GM12872 (cell line): ENCODE results near the gene ARFIP1.

Experiments
- CTCF ChIP-seq: IDR thresholded peaks from 3 replicates; pipeline ENCODE4 v1.5.1; 2011; ENCODE audit warnings: low read depth, mild to moderate bottlenecking, low read length, moderate library complexity; ENCODE audit not compliant: insufficient read depth

ARFIP1 gene

DNA sequence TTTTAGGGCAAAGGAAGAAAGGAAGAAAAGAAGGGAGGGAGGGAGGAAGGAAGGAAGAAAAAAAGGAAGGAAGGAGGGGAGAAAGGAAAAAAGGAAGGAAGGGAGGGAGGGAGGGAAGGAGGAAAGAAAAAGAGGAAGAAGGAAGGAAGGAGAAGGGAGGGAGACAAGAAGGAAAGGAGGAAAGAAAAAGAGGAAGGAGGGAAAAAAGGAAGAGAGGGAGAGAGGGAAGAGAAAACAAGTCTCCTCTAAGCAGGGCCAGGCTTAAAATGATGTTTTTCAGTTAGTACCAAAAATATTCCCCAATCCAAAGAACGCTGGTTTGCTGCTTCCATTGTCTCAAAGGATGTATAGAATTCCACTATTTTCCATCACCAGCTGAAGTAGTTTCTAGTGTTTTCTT lies 2.3 kb upstream of the ARFIP1 start:
- no peak for TF ChIP-seq CTCF

- TF ChIP-seq CTCF, result no peak
Observed at GRCh38 chr4:152778656-152779512, 870 bp upstream of the ARFIP1 start.

- no peak for TF ChIP-seq CTCF
Observed at GRCh38 chr4:152780267-152780778, 569 bp downstream of the ARFIP1 start.

DNA sequence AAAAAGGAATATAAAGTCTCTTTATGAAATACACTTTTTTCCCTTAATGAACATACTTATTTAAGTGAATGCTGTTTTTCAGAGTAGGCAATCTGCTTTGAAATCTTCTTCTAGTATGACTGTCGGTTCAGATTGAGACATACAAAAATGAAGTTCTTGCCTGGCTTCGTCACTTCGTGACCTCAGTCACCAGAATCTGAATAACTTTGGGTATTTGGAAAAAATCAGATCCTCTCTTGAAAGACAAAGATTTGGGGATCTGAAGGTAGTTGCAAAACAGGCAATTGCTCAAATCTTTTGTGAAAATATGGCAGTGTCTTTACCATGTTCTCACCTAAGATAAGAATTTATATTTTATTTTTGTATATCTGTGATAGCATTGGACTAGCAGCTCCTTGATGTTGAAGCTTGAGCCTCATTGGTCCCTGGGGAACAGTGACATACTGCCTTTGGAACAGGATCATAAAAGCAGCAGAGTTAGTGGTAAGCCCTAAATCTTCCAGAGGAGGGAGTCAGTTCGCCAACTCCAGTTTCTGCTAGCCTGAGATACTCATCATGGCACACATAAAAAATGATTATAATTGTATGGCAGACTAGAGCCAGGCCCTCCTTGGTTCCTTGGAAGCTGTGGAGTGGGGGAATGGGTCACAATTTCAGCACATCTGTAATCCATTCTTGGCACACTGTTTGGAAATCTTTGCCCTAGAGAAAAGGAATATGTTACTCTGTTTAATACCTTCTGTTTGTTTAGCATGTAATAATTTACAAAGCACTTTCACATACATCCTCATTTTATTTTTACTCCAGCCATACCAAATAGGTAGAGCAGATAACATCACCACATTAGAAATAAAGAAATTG lies 5.0 kb downstream of the ARFIP1 start:
- no peak for TF ChIP-seq CTCF

DNA sequence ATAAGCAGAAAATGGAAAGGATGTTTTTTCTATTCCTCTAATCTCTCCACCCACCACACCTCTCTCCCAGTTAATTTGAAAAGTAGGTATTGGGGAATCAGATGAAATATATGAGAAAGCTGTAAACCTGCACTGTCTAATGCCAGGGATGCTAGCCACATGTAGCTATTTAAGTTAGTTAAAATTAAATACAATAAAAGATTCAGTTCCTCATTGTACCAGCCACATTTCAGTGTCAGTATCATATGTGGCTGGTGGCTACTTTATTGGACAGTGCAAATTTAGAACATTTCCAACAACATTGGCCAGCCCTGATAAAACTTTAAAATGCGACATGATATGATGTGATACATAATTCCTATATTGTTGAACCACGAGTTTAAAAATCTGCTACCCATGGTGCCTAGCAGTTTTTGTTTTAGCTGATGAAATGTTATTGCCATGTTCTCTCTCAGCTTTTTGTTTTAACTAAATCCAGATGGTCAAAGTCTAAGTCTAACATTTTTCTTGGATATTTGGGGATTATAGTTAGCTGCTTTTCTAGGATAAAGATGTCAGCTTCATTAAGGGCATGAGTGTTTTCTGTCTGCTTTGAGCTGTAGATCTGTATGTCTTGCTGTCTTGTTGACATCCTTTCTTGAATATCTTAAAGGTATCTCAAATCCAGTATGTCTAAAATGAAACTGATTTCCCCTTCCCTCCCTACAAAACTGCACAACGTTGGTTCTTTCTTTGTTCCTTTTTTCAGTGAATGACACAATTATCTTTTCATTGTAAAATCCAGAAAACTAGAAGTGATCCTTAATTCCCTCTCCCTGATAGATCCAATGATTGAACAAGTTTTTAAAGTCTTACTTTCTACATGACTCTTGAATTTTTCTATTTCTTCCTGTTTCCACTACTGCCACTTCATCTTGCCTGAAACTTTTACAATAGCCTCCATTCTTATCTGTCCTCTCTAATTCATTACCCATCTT lies 6.2 kb downstream of the ARFIP1 start:
- TF ChIP-seq CTCF, result no peak

- no peak for TF ChIP-seq CTCF
Observed at GRCh38 chr4:152786627-152787026, 6.9 kb downstream of the ARFIP1 start.
